Left ventricle myocardium superior (tissue), 1 donor: ENCODE measurements around the gene IL37. TPM values are rescaled to one million over a fixed set of nuclear protein-coding genes. Genes with fewer than 3 reads are reported as not detected.
"Not testable (repeated sequence)": the region's sequence is repeated elsewhere in the genome, so short reads cannot be mapped to it uniquely, and the experiment has no call there.

ENCODE experiments used
- ATAC-seq: fragments of 200-7000 bp; cut with Tn5 transposase; one replicate; pipeline ENCODE4 v1.9.1; 2020; ENCODE audit warnings: mild to moderate bottlenecking, moderate library complexity
- DNase-seq: peaks from one replicate; pipeline ENCODE4 v3.0.0-alpha.2; 2020
- intact Hi-C: fragments of 100-400 bp; cut with micrococcal nuclease; formaldehyde crosslinking; loops from one replicate; pipeline ENCODE4 v1.11.0; 2022
- total RNA-seq: library from RNA; stranded (reverse); fragmentation: NEBNext Ultra II Directional; extraction: Animal tissue kit (Norgen Biotek cat#: 25700); gene quantifications from one replicate; pipeline ENCODE4 v1.2.1, GENCODE V29; 2021
- donor health status: DM: no; HTN: yes; CAD: no; lungs with severe emphysema.

The IL37 gene
- total RNA-seq, 1 donor from 2014 or later, result not detected

DNA sequence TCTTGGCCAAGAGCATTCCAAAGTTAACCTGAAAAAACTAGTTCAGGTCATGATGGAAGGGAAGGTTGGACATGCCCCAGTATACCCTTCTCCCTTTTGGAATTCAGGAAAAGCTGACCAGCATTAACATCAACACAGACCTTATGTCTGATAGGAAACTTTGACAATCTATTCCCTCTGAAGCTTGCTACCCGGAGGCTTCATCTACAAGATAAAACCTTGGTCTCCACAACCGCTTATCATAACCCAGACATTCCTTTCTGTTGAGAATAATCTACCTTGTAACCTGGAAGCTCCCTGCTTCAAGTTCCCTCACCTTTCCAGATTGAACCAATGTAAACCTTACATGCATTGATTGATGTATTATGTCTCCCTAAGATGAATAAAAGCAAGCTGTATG is 24.7 kb upstream of the IL37 start:
- intact Hi-C loops, result loop anchor here (10.0 kb wide), 1 partner anchor 131 kb away; no protein-coding TSS in a partner anchor
- no peak for ATAC-seq
- DNase-seq, result no peak

DNA sequence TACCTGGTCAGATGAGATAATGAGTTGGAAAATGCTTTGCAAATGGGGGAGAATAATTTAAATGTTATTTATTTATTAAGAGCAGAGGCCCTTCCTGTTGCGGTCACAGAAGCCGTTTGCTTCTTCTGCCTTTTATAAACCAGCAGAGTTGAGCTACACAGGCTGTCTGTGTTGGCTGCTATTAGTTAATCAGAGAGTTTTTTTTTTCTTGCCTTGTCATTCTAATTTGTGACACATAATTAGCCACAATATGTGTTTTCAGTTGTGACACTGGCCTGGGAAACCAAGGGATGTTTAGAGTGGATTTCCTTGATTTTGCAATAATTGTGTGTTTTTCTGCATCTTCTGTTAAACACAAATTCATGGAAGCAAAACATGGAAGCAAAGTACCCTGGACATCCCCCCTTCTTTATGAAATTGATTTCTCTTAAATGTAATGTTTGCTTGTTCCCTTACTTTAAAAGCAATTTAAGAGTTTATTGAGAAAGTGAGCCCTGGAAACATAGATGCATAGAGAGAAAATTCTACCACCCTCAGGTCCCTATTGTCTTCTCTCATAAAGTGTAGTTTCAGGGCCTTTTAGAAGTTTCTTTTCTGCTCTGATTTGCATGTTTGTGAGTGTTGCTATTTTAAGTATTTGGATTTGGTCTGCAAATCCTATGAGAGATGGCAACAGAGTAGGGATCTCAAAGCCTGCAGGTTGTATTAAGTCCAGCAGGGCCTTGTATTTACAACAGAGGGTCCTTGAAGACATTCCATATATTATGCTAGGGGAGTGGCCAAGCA is 22.8 kb upstream of the IL37 start:
- intact Hi-C loops, result loop anchor here (10.0 kb wide), 1 partner anchor 133 kb away; no protein-coding TSS in a partner anchor
- ATAC-seq (no peak), DNase-seq (no peak)

DNA sequence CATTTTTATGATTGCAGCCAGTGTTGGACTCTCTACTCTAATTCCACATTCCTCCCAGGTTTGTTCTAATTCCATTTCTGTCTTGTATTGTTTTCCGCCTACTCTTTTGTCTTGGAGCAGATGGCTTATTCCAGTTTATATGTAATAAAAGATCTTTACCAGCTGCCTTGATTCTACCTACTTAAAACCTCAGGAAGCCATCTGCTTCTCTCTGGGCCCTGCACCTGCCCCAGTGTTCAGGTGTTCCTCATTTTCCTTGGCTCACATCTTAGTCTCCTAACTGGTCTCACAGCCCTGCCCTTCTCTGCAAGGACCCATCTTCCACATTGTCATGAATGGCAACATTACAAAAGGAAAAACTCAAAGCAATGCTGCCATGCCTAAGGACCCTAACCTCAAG is 21.0 kb upstream of the IL37 start:
- intact Hi-C loops, result loop anchor here (10.0 kb wide), 1 partner anchor 135 kb away; no protein-coding TSS in a partner anchor

DNA sequence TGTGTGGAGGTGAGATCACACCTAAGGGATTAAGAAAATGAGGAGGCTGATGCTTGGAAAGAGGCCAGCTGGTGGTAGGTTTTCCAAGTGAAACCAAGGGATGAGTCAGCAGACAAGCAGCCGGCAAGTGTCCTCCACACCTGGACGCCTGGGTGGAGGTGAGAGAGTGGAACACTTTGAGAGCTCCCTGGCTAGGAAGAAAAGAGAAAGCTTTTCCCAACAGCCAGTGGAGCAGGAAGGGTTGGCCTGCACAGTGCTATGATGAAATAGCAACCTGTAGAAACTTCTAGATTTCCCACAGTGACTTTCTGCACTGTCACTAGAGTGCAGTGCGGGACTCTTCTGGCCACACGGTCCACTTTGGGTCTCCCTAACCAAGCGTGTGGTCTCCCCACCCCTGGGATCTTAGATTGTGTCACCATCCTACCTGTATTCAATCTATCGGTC is 19.6 kb upstream of the IL37 start:
- DNase-seq (no peak), ATAC-seq (no peak)
- intact Hi-C loops, result no loop called here

More for the DNA sequence above, 21.0 kb upstream of the IL37 start:
- DNase-seq (no peak), ATAC-seq (no peak)

DNA sequence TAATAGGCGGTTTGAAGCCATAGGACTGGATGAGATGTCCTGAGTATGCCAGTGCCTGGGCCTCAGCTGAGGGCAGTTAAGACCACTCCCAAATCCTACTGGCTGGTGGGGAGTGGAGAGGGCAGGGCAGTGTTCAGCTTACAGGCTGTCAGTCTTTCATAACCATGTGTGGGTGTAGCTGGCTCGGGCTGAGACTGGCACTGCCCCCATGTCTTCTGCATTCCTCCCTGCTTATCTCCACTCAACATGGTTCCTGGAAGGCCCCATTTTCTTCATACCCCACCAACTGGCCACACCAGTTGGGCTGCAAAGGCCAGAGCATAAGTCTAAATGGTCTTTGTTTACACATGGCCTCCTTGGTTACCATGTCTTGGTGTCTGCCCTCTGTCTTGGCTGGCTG is 17.2 kb upstream of the IL37 start:
- ATAC-seq, result no peak

DNA sequence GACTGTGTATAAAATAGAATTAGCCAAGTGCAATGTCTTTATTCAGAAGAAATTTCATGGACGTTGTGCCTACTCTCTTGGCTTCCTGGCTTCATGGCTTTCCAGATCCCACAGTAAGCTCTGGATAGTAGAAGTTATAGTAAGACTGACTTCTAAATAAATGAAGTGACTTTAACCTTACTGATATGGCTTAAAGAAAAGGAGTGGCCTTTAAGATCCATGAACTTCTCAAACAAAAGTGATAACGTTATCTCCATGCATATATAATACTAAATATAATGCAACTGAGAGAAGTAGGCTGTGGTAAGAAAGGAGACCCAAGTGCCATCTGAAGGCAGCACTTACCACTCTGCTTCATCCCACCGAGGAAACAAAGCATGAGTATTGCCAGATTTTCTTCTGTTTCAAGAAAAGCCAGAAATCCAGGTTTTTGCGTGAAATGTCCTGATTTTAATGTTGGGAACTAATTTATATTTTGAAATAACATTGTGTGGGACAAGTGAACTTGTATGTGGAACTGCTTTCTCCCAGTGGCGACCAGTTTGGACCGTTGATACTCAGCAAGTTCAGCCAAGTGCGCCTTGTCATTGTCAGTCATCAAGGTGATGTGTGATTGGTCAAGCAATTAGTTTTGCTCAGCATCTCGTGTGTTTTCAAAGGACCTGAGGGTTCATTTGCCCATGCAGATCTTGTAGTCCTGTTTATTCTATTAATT is 13.9 kb upstream of the IL37 start:
- ATAC-seq, result no peak
- intact Hi-C loops, result no loop called here
- no peak for DNase-seq

More for the DNA sequence above, 17.2 kb upstream of the IL37 start:
- DNase-seq, result no peak
- intact Hi-C loops, result no loop called here

DNA sequence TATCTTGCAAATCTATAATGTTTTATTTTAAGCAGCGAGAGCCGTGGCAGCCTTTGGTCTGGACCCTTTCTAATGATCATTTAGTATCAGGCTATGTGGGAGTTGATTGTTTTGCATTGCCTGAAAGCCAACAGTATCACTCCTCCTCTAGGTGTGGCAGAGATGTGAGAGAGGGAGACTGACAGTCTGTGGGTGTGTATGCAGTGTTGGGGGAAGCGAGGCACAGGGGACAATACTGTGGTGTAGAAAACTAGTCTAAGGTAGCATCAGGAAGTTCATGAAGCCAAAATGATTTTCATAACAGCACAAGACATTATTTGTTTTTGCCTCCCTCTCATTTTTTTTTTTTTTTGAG is 13.4 kb upstream of the IL37 start:
- intact Hi-C loops, result no loop called here

DNA sequence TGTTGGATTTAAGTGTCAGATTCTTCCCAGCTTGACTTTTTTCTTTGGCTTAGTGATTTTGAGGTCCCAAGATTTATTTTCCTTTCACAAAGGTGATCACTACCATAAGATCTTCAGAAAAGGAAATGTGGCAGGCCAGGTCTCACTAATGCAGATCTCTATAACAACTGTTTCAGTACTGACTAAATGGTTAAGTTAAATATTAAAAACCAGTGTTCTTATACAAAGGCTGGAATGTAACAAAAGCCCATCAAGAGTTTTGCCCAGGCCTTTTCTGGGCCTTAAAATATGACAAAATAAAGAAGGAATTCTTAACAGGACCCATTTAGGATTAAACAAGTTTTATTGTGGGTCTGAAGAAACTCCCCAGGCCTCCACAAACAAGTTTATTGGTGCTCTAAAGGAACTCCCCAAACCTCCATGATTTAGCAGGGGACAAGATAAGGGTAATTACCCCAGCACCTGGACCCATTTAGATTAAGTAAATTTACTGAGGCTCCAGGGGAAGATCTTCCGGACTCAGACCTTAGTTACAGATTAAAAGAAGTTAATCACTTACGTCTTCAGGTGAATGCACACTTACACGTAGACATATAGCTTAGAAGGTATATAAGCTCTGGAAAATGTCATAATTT is 9.4 kb upstream of the IL37 start:
- ATAC-seq, DNase-seq, intact Hi-C loops: not testable (repeated sequence)

More for the DNA sequence above, 13.4 kb upstream of the IL37 start:
- ATAC-seq (no peak), DNase-seq (no peak)

DNA sequence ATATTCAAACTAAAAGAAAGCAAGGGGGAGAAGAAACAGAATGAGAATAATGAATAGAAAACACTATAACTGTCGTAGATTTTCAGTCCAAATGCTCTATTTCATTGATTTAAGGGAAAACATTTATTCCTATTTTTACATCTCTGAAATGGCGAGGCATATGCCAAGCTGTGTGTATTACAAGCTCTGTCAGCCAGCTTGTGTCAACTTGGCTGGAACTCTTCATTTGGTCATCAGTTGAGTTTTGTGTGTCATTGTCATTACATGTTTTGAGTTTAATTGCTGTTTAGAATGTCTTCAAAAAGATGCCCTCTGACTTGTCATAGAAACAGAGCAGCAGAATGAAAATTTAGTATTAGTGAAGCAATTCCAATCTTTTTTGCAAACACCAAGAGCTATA is 8.1 kb upstream of the IL37 start:
- intact Hi-C loops, result no loop called here
- ATAC-seq (no peak), DNase-seq (no peak)

DNA sequence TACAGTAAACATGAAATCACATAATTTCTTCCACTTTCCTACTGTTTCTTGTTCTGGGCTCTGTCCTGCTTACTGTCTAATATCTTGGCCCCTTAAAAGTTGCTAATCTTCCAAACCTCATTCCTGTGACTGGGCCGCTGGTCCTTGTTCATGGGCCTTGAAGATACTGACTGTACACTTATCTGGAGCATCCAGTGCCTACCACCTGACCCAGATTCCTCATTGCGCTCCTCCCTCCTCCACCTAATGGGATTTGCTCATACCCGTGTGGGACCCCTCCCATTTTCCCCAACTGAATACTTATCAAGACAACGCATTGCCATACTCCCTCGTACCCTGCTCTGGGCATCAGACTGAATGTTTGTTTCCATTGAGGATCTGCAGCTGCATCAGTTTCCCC is 6.1 kb upstream of the IL37 start:
- intact Hi-C loops, result no loop called here
- DNase-seq (no peak), ATAC-seq (no peak)

DNA sequence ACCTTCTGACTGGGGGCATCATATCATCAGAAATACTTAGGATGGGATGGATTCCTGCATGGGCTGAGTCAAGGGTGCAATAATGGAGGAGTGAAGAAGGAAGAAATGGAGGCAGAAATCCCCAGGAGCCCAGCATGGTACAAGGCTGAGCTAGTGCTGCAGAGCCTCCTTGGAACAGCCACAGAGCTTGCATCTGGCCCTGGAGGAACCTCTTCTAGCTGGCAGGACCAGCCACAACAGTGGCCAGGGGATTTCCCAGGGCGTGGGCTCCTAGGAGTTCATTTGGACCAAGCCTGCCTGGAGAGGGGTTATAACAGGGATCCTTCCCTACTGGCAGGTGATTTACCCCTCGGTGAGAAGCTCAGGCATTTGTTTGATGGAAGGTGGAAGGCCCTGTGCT is 4.7 kb upstream of the IL37 start:
- ATAC-seq (no peak), DNase-seq (no peak)
- intact Hi-C loops, result no loop called here

DNA sequence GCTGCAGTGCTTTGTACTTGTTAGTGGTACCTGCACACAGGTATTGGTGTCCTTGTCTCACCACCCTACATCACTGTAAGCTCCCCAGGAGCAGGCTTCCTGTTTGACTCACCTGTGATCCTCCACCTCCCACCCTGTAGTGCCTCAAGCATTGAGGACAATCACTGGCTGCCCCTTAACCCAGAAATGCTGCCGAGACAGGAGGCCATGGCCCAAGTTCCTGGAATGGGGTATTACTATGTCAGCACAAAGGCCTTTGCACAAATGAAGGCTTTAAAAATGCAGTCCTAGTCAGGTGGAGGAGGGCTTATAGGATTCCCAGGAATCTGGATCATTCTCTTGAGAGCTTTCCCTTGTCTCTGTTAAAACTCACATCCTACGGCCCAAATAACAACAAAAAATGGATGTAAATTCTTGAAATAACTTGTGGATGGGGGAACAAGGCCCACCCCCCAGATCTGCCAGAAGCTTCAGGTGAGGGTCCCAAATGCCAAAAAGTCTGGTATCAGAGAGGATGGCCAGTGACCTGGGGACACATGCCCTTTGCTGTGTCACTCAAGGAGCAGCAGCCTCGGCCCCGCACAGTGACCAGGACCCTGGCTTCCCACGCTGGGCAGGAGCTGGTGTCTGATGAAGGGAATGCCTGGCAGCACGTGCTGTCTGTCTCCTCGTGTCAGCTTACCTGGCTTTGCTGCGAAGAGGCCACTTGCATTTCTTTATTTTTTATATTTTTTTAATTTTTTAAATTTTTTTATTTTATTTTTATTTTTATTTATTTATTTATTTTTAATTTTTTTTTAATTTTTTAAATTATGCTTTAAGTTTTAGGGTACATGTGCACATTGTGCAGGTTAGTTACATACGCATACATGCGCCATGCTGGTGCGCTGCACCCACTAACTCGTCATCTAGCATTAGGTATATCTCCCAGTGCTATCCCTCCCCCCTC is 3.7 kb upstream of the IL37 start:
- DNase-seq (no peak), ATAC-seq (no peak)
- intact Hi-C loops, result no loop called here

DNA sequence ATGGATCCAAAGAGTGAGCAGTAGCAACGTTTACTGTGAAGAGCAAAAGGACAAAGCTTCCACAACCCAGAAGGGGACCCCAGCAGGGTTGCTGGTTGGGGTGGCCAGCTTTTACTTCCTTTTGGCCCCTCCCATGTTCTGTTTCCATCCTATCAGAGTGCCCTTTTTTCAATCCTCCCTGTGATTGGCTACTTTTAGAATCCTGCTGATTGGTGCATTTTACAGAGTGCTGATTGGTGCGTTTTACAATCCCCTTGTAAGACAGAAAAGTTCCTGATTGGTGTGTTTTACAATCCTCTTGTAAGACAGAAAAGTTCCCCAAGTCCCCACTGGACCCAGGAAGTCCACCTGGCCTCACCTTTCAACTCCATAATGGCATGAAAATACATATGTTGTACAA is 2.4 kb upstream of the IL37 start:
- intact Hi-C loops, DNase-seq, ATAC-seq: not testable (repeated sequence)

DNA sequence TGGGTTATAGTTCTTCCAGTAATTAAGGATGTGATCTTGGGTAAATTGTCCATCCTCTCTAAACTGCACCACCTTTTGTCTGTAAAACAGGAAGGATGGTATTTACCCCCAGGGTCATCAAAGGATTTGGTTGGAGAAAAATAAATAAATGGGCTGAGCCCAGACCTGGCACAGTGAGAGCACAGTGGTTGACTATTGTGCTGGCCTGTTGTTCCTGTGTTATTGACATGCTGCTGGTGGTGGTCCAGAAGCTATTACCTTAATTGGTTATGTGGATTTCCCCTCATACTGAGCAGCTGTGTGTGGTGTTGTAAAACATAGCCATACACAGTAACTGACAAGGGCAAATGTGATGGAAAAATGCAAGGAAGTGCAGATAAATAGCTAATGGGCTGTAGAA is 746 bp upstream of the IL37 start:
- ATAC-seq (no peak), DNase-seq (no peak)
- intact Hi-C loops, result no loop called here

DNA sequence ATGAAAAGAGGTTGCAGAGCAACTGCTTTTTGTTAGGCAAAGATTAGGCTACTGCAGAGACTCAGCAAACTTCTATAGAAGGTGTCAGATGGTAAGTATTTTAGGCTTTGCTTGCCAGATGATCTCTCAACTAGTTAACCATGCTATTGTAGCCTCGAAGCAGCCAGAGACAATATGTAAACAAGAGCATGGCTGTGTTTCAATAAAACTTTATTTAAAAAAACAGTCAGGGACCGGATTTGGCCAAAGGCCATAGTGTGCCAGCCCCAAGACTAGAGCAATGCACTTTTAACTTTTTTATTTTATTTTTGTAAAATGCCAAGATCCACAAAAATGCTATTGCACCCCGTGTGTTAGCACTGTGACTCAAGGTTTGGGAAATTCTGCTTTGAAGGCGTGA is 1.4 kb downstream of the IL37 start:
- DNase-seq (no peak), ATAC-seq (no peak)
- intact Hi-C loops, result no loop called here

DNA sequence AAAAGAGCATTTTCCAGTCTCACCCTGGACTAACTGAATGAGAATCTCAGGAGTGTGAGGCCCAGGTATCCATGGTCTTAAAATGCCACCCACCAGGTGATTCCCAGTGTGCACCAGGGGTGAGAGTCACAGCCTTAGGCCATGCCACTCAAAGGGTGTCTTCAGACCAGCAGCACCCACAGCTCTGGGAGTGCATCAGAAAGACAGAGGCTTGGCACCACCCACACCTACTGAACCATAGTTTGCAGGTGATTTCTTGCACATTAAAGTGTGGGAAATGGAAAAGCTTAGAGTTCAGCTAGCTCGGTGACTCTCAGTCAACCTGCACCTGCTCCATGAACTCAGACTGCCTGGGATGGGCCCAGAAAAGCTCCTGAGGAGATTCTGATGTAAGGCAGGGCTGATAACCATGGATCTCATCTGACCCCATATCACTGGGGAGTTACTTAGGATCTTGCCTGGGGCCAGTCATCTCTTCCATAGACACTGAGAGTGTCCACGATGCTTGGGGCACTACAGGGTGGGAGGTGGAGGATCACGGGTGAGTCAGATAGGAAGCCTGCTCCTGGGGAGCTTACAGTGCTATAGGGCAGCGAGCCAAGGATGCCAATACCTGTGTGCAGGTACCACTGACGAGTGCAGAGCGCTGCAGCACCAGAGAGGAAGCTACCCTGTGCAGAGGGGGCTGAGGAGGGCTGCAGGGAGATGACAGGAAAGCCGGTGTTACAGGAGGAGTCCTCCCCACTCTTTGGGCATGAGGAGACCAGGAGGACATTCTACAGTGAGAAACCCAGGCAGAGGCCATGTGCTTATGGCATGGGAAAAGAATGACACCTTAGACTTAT is 4.6 kb downstream of the IL37 start:
- ATAC-seq (no peak), DNase-seq (no peak)
- intact Hi-C loops, result no loop called here

DNA sequence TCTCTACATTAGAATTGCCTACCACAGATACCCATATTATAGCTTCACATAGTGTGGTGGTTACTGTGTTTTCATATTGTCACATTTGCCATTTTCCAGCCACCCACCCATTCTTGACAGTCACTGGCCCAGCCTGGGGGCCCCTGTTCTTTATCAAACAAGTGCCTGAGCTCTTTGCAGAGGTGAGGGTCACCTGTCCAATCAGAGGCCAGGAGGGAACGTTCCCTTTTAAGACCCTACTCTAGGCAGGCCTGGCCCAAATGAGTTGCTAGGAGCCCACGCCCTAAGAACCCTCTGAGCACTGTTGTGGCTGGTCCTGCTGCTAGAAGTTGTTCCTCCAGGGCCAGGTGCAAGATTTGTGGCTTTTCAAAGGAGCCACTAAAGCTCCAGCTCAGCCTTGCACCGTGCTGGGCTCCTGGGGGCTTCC is 5.2 kb downstream of the IL37 start:
- no peak for ATAC-seq
- no peak for DNase-seq
- intact Hi-C loops, result no loop called here

DNA sequence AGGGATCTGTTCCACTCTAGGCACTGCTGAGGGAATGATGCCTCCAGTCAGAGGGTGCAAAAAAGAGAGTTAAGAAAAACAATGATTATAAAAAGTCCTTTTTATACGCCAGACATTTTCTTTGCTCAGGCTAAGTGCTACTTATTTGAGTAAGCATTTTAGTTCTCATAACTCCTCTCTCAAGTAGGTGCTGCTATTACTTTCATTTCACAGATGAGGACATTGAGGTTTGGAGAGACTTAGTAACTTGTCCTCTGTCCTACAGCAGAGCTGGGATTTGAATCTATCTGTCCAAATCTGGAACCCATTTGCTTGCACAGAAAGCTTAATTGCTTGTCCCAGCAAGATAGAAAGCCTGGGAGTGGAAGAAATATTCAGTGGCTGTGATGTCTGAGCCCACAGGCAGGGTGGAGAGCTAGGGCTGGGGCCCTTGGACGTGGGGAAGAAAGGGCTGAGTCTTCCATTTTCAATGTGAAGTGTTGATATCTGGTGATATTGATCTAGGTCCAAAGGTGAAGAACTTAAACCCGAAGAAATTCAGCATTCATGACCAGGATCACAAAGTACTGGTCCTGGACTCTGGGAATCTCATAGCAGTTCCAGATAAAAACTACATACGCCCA is 5.8 kb downstream of the IL37 start:
- intact Hi-C loops, result no loop called here
- DNase-seq (no peak), ATAC-seq (no peak)
